ENCODE results near the gene POLDIP2.

POLDIP2 gene

GRCh38 chr17:28318759-28319597 lies 38.3 kb downstream of the POLDIP2 start, which contains the start of gene TMEM97:
Gene TMEM97, plus strand, starts transcription at chr17:28319200. Its CDS starts 40 bp downstream, at chr17:28319240.
- in situ Hi-C loops (cut with MboI; ENCODE audit: low sequenced_read_pairs), result no loop called here

- in situ Hi-C loops (cut with MboI; ENCODE audit: low sequenced_read_pairs), result no loop called here
These were observed 39.2 kb downstream of the POLDIP2 start for GRCh38 chr17:28317966-28318758.

DNA sequence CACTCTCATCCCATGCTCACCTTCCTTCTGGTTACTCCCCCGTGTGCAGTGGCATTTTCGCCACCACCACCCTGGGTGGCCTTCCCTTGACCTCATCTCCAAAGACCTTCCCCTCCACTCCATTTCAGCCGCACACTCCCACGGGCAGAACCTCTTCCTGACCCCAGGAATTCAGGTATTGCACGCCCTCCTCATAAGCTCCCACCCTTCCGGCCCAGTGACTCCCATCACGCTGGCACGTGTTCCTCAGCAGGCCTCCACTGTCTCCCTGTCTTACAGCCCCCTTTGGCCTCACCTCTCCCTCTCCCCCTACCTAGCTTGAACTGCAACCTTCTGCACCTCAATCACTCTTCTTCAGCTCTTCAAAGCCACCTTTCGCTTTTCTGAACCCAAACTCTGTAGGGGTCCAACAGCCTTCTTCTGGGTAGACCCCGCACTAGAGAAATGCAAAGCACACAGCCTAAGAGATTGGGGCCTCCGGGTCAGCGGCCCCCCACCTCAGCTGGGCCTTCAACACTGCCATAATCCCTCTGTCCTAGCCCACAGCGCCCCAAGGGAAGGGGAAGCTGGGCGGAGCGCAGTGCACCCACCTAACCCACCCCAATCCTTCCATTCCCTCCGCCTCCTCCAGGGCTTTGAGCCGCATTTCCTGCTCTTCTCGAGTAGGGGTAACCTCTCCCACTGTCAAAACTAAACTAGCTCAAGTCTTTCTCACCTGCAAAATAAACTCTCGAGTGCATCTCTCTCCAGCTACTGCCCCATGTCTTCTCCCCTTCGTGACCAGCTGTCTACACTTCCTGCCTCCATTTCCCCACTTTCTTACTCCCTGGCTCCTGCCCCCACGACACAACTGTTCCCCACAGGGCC lies 40.0 kb downstream of the POLDIP2 start:
- in situ Hi-C loops (cut with MboI; ENCODE audit: low sequenced_read_pairs), result no loop called here

DNA sequence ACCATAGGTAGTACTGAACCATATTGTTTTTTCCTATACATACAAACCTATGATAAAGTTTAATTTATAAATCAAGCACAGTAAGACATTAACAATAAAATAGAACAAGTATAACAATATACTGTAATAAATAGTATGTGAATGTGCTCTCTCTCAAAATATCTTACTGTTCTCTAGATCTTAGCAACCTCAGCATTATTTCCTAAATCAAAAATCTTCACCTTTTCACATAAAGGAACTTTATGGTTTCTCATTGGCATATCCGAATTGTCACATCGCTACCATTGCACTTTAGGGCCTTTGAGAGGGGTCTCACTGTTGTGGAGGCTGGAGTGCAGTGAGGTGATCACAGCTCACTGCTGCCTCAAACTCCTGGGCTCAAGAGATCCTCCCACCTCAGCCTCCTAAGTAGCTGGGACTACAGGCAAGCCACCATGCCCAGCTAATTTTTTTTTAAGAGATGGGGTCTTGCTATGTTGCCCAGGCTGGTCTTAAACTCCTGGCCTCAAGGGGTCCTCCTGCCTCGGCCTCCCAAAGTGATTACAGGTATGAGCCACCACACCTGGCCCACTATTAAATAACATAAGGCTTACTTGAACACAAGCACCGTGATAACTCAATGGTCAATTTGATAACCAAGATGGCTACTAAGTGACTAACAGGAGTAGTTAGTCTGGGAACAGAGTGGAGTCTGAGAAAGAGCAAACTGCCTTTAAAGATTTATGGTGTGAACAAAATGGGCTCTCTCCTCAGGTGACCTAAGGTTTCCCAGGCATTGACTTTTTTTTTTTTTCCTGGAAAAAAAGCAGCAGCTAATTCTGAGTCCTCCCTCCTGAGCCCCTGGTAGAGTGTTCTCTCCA lies 41.3 kb downstream of the POLDIP2 start:
- in situ Hi-C loops (cut with MboI; ENCODE audit: low sequenced_read_pairs), result no loop called here

GRCh38 chr17:28313841-28314240 lies 43.5 kb downstream of the POLDIP2 start:
- in situ Hi-C loops (cut with MboI; ENCODE audit: low sequenced_read_pairs), result no loop called here

DNA sequence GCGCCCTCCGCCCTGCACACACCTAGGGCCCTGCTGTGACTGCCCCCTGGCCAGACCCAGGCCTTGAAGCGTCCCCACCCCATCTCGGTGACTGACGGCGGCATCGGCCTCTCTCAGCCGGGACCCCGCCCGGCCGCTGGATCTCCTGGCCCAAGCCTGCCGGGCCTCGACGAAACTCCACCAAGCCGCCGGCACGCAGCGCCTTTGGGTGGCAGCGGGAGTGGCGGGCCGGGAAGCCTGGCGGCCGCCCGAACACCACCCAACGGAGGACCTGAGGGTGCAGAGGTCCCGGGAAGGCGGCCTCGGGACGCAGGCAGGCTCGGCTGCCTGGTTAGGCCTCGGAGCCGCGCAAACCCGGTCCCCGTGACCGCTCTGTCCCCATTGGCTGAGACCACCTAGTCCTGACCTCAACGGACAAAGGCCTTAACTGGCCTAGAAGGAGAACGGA lies 50.3 kb downstream of the POLDIP2 start:
- in situ Hi-C loops (cut with MboI; ENCODE audit: low sequenced_read_pairs), result no loop called here

DNA sequence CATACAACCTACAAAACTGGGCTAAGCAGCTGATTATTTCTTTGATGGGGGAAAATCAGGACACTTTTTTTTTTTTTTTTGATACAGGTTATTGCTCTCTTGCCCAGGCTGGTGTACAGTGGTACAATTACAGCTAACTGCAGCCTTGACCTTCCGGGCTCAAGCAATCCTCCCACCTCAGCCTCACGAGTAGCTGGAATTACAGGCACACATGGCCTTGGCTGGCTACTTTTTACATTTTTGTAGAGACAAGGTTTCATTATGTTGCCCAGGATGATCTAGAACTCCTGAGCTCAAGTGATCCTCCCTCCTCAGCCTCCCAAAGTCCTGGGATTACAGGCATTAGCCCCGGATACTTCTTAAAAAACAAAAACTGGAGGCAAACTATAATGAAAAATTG lies 58.9 kb downstream of the POLDIP2 start:
- in situ Hi-C loops (cut with MboI; ENCODE audit: low sequenced_read_pairs), result no loop called here
